ENCODE data around the gene NFIC.

The NFIC gene

GRCh38 chr19:3518255-3518654 lies 151.9 kb downstream of the NFIC start:
- FAIRE-seq (no peak), DNase-seq (ENCODE audit: insufficient read length, low spot score) (no peak)
- TF ChIP-seq TAF1 (IDR thresholded peaks at IDR 0.05; ENCODE audit: low read depth, low read length): no peak
- no peak for TF ChIP-seq POU2F2 (IDR thresholded peaks at IDR 0.05; ENCODE audit: low read depth, low read length)
- TF ChIP-seq PAX5 (IDR thresholded peaks at IDR 0.05; ENCODE audit: insufficient read depth, low read length, severe bottlenecking): no peak
- no peak for TF ChIP-seq POLR2A (IDR thresholded peaks at IDR 0.05; ENCODE audit: low read depth, low read length)
- TF ChIP-seq POLR2AphosphoS5 (IDR thresholded peaks at IDR 0.05; ENCODE audit: low read depth, low read length): no peak
- TF ChIP-seq SPI1 (IDR thresholded peaks at IDR 0.05; ENCODE audit: low read depth, low read length): no peak

- FAIRE-seq (no peak), DNase-seq (ENCODE audit: insufficient read length, low spot score) (no peak)
- TF ChIP-seq POLR2A (IDR thresholded peaks at IDR 0.05; ENCODE audit: low read depth, low read length) (no peak), TAF1 (IDR thresholded peaks at IDR 0.05; ENCODE audit: low read depth, low read length) (no peak), POU2F2 (IDR thresholded peaks at IDR 0.05; ENCODE audit: low read depth, low read length) (no peak), PAX5 (IDR thresholded peaks at IDR 0.05; ENCODE audit: insufficient read depth, low read length, severe bottlenecking) (no peak)
Observed at GRCh38 chr19:3518659-3519058, 152.3 kb downstream of the NFIC start.

All from GM12891 (cell line).